Gastroesophageal sphincter (tissue), 3 donors: Measurements from ENCODE around the gene FAM120A.

Experiments
- CTCF ChIP-seq, 4 experiments: fragments of 200-600 bp in 2 of 4; fragments of 450-650 bp in 2 of 4; sonication (generic) in 1 of 4; IDR thresholded peaks; one replicate each; pipeline ENCODE4 v1.5.1; 2017 to 2019; ENCODE audit warnings: antibody characterized with exemption in 4 of 4, mild to moderate bottlenecking in 2 of 4, moderate library complexity in 2 of 4
- EP300 ChIP-seq: sonication (generic); formaldehyde crosslinking; IDR thresholded peaks from one replicate; pipeline ENCODE4 v1.6.1; 2017; ENCODE audit warnings: antibody characterized with exemption, mild to moderate bottlenecking
- POLR2A ChIP-seq, 2 donors: fragments of 450-650 bp; IDR thresholded peaks; one replicate each; pipeline ENCODE4 v1.6.1; 2017; ENCODE audit warnings: antibody characterized with exemption in 2 of 2, mild to moderate bottlenecking in 2 of 2, moderate library complexity in 1 of 2
- POLR2AphosphoS5 ChIP-seq: sonication (generic); formaldehyde crosslinking; IDR thresholded peaks from one replicate; pipeline ENCODE4 v1.6.1; 2017; ENCODE audit warnings: antibody characterized with exemption

DNA sequence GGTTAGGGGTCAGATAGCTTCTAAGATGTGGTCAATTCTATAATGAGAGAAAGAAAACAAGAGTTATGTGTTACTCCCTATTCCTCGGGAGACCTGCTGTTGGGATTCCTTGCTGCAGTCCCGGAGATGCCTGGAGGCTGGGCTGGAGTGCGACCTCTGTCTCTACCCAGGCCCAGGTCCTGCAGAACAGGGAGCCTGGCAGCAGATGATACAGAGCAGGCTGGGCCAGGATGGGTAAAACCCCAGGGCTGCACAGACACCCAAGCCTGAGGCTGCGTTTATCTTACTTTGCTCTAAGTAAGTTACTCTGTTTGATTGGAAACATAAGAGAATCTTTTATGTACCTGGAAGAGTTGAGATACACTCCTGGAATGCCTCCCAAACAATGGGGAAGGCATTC, 28.8 kb downstream of the FAM120A start:
- TF ChIP-seq CTCF (IDR thresholded peaks at IDR 0.05): no peak
- no peak for TF ChIP-seq EP300
- no peak for TF ChIP-seq POLR2A (IDR thresholded peaks at IDR 0.05)
- no peak for TF ChIP-seq POLR2AphosphoS5
